Measurements from ENCODE around the gene SLC7A5. TPM values are rescaled to one million over a fixed set of nuclear protein-coding genes. Genes with fewer than 3 reads are reported as not detected.
A peak's percentile ranks its signal among the peaks of the same experiment; 100 is the strongest.
"Not testable (repeated sequence)": the region's sequence is repeated elsewhere in the genome, so short reads cannot be mapped to it uniquely, and the experiment has no call there.

SLC7A5 gene
- total RNA-seq, 2 experiments from 2014 or later = 140 to 283 TPM

DNA sequence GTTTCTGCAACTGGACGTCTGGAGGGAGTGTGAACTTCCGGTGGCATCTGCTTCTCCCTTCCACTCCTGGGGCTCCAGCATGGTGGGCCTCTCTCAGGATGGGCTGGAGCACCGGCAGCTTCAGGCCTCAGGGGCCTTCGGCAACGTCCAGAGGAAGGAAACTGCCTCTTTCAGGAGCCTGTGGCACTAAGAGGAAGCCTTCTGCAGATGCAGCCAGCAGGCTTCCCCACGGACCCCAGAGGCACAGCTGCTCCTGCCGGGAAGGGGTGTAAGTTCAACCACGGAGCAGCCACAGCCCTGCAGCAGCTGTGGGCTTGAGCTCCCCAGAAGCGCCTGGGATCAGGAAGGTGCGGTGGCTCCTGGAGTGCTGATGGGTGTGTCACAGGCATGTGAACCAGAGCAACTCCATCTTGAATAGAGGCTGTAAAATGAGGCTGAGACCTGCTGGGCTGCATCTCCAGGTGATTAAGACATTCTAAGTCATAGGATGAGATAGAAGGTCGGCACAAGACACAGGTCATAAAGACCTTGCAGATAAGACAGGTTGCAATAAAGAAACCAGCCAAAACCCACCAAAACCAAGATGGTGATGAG, 52.7 kb downstream of the SLC7A5 start:
- Histone ChIP-seq H2AFZ (ENCODE audit: low read length) (no peak overlapping the region), H3K9me3 (ENCODE audit: low read length) (peaks cover 19% of the 10 kb centered on the region), H3K79me2 (ENCODE audit: insufficient read depth, low read depth, low read length) (no peaks in the 10 kb centered on the region), H3K36me3 (ENCODE audit: insufficient read depth, low read length) (no peaks in the 10 kb centered on the region), H3K4me2 (ENCODE audit: low read length) (no peak overlapping the region), H3K4me3 (ENCODE audit: low read depth, low read length, poor library complexity, severe bottlenecking) (no peak overlapping the region), H3K9me2 (ENCODE audit: insufficient read depth, low read length) (no peaks in the 10 kb centered on the region), H3K4me1 (ENCODE audit: insufficient read depth, low read length, poor library complexity, severe bottlenecking) (peaks cover 24% of the 10 kb centered on the region), H4K20me1 (ENCODE audit: insufficient read depth, low read length) (no peaks in the 10 kb centered on the region), H3K27ac (ENCODE audit: low read depth, low read length, poor library complexity, severe bottlenecking) (no peak overlapping the region)
- intact Hi-C loops (cut with micrococcal nuclease; ENCODE audit: unreplicated experiment) = no loop called here
- TF ChIP-seq, protein P1, sequence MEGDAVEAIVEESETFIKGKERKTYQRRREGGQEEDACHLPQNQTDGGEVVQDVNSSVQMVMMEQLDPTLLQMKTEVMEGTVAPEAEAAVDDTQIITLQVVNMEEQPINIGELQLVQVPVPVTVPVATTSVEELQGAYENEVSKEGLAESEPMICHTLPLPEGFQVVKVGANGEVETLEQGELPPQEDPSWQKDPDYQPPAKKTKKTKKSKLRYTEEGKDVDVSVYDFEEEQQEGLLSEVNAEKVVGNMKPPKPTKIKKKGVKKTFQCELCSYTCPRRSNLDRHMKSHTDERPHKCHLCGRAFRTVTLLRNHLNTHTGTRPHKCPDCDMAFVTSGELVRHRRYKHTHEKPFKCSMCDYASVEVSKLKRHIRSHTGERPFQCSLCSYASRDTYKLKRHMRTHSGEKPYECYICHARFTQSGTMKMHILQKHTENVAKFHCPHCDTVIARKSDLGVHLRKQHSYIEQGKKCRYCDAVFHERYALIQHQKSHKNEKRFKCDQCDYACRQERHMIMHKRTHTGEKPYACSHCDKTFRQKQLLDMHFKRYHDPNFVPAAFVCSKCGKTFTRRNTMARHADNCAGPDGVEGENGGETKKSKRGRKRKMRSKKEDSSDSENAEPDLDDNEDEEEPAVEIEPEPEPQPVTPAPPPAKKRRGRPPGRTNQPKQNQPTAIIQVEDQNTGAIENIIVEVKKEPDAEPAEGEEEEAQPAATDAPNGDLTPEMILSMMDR (conservative IDR thresholded peaks at IDR 0.05; ENCODE audit: low read length) = no peak
- no TSS peak for BruUV-seq (replicated peaks)
- ChIA-PET CTCF (ENCODE audit: unreplicated experiment) (interaction anchor here (1.2 kb wide), 1 partner anchor 35 kb away, joined by 3 read pairs; no protein-coding TSS in a partner anchor), POLR2A (interaction anchor here (1.9 kb wide), 1 partner anchor 33 kb away, joined by 4 read pairs; no protein-coding TSS in a partner anchor)
- no peak for DNase-seq (ENCODE audit: low spot score)

- no peak for TF ChIP-seq EZH2phosphoT487 (IDR thresholded peaks at IDR 0.05; ENCODE audit: borderline replicate concordance, low read depth, low read length)
- TF ChIP-seq, protein P1 (conservative IDR thresholded peaks at IDR 0.05; ENCODE audit: low read length) = no peak
- Histone ChIP-seq H3K79me2 (ENCODE audit: insufficient read depth, low read depth, low read length) (no peaks in the 10 kb centered on the region), H3K4me1 (ENCODE audit: insufficient read depth, low read length, poor library complexity, severe bottlenecking) (peaks cover 24% of the 10 kb centered on the region), H3K9me3 (ENCODE audit: low read length) (peaks cover 19% of the 10 kb centered on the region), H4K20me1 (ENCODE audit: insufficient read depth, low read length) (no peaks in the 10 kb centered on the region), H3K36me3 (ENCODE audit: insufficient read depth, low read length) (no peaks in the 10 kb centered on the region), H3K4me3 (ENCODE audit: low read depth, low read length, poor library complexity, severe bottlenecking) (no peak overlapping the region), H3K4me2 (ENCODE audit: low read length) (no peak overlapping the region), H3K9me2 (ENCODE audit: insufficient read depth, low read length) (no peaks in the 10 kb centered on the region), H2AFZ (ENCODE audit: low read length) (no peak overlapping the region), H3K27ac (ENCODE audit: low read depth, low read length, poor library complexity, severe bottlenecking) (no peak overlapping the region)
- ChIA-PET CTCF (ENCODE audit: unreplicated experiment) (interaction anchor here (1.2 kb wide), 1 partner anchor 34 kb away, joined by 3 read pairs; no protein-coding TSS in a partner anchor), POLR2A (interaction anchor here (1.0 to 1.9 kb wide), 2 partner anchors 8 to 34 kb away, joined by 3 to 4 read pairs; no protein-coding TSS in a partner anchor)
- BruUV-seq (replicated peaks) = no TSS peak
- intact Hi-C loops (cut with micrococcal nuclease; ENCODE audit: unreplicated experiment) = no loop called here
- DNase-seq (ENCODE audit: low spot score) = no peak
These were observed 53.7 kb downstream of the SLC7A5 start for GRCh38 chr16:87815567-87815966.

GRCh38 chr16:87812200-87812656, 57.1 kb downstream of the SLC7A5 start:
- peak overlapping the region; percentile 52; the same call in 1 of the 2 replicates for H2AFZ ChIP-seq (ENCODE audit: low read length)
- H3K36me3 ChIP-seq (ENCODE audit: insufficient read depth, low read length) = no peaks in the 10 kb centered on the region
- TF ChIP-seq, protein P1 (conservative IDR thresholded peaks at IDR 0.05; ENCODE audit: low read length) = no peak
- TF ChIP-seq EZH2phosphoT487 (IDR thresholded peaks at IDR 0.05; ENCODE audit: borderline replicate concordance, low read depth, low read length) = no peak
- peak overlapping the region; percentile 69 for H3K4me2 ChIP-seq (ENCODE audit: low read length)
- no TSS peak for BruUV-seq (replicated peaks)
- ChIA-PET POLR2A (interaction anchor here (1.4 to 3.0 kb wide), 3 partner anchors 33 to 54 kb away, joined by 3 to 12 read pairs (median 7); no protein-coding TSS in a partner anchor), CTCF (ENCODE audit: unreplicated experiment) (interaction anchor here (1.0 kb wide), 1 partner anchor 34 kb away, joined by 7 read pairs; no protein-coding TSS in a partner anchor)
- no peaks in the 10 kb centered on the region; the same call in 1 of the 2 replicates for H3K79me2 ChIP-seq (ENCODE audit: insufficient read depth, low read depth, low read length)
- peak overlapping the region; percentile 97 for H3K27ac ChIP-seq (ENCODE audit: low read depth, low read length, poor library complexity, severe bottlenecking)
- intact Hi-C loops (cut with micrococcal nuclease; ENCODE audit: unreplicated experiment) = no loop called here
- no peaks in the 10 kb centered on the region for H4K20me1 ChIP-seq (ENCODE audit: insufficient read depth, low read length)
- H3K4me3 ChIP-seq (ENCODE audit: low read depth, low read length, poor library complexity, severe bottlenecking) = no peak overlapping the region
- no peaks in the 10 kb centered on the region for H3K9me2 ChIP-seq (ENCODE audit: insufficient read depth, low read length)
- peaks cover 6% of the 10 kb centered on the region; the same call in 1 of the 2 replicates for H3K9me3 ChIP-seq (ENCODE audit: low read length)
- DNase-seq (ENCODE audit: low spot score) = no peak
- peaks cover 55% of the 10 kb centered on the region for H3K4me1 ChIP-seq (ENCODE audit: insufficient read depth, low read length, poor library complexity, severe bottlenecking)

DNA sequence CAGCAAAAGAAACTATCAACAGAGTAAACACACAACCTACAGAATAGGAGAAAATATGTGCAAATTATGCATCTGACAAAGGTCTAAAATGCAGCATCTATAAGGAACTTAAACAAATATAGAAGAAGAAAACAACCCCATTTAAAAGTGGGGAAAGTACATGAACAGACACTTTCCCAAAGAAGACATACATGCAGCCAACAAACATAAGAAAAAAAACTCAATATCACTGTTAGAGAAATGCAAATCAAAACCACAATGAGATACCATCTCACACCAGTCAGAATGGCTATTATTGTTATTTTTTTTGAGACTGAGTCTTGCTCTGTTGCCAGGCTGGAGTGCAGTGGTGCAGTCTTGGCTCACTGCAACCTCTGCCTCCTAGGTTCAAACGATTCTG, 57.9 kb downstream of the SLC7A5 start:
- ChIA-PET POLR2A (interaction anchor here (0.6 to 3.0 kb wide), 3 partner anchors 31 to 39 kb away, joined by 3 to 12 read pairs (median 7); no protein-coding TSS in a partner anchor), CTCF (ENCODE audit: unreplicated experiment) (interaction anchor here (1.0 kb wide), 1 partner anchor 33 kb away, joined by 7 read pairs; no protein-coding TSS in a partner anchor)
- H3K4me3 ChIP-seq (ENCODE audit: low read depth, low read length, poor library complexity, severe bottlenecking) = peak overlapping the region; percentile 51
- intact Hi-C loops (cut with micrococcal nuclease; ENCODE audit: unreplicated experiment) = loop anchor here (2.0 kb wide), 1 partner anchor 59 kb away; no protein-coding TSS in a partner anchor
- H3K27ac ChIP-seq (ENCODE audit: low read depth, low read length, poor library complexity, severe bottlenecking) = peak overlapping the region; percentile 97
- not testable (repeated sequence) for DNase-seq (ENCODE audit: low spot score); H4K20me1 ChIP-seq (ENCODE audit: insufficient read depth, low read length); H3K9me3 ChIP-seq (ENCODE audit: low read length); H3K9me2 ChIP-seq (ENCODE audit: insufficient read depth, low read length); H3K79me2 ChIP-seq (ENCODE audit: insufficient read depth, low read depth, low read length); BruUV-seq (replicated peaks); H3K36me3 ChIP-seq (ENCODE audit: insufficient read depth, low read length)
- H3K4me1 ChIP-seq (ENCODE audit: insufficient read depth, low read length, poor library complexity, severe bottlenecking) = peaks cover 62% of the 10 kb centered on the region
- peak overlapping the region; percentile 69 for H3K4me2 ChIP-seq (ENCODE audit: low read length)
- H2AFZ ChIP-seq (ENCODE audit: low read length) = peak overlapping the region; percentile 52; the same call in 1 of the 2 replicates
